Endothelial cell (in vitro differentiated cells): Measurements from ENCODE around the gene LHFPL3. TPM values are rescaled to one million over a fixed set of nuclear protein-coding genes. Genes with fewer than 3 reads are reported as not detected.
"Not testable (repeated sequence)": the region's sequence is repeated elsewhere in the genome, so short reads cannot be mapped to it uniquely, and the experiment has no call there.

Experiments used
- DNase-seq: peaks from one replicate; pipeline ENCODE4 v3.0.0; 2021; ENCODE audit warnings: low spot score
- H3K27ac Mint-ChIP-seq: one replicate; pipeline ENCODE4 v1.8.0; 2021; ENCODE audit warnings: mixed read lengths, inconsistent platforms; ENCODE audit not compliant: unreplicated experiment
- H3K27me3 Mint-ChIP-seq: one replicate; pipeline ENCODE4 v1.8.0; 2021; ENCODE audit warnings: mild to moderate bottlenecking, moderate library complexity, mixed read lengths, inconsistent platforms; ENCODE audit not compliant: unreplicated experiment
- H3K36me3 Mint-ChIP-seq: one replicate; pipeline ENCODE4 v1.8.0; 2021; ENCODE audit warnings: mild to moderate bottlenecking, low read depth, mixed read lengths, inconsistent platforms; ENCODE audit not compliant: unreplicated experiment
- H3K4me1 Mint-ChIP-seq: one replicate; pipeline ENCODE4 v1.8.0; 2021; ENCODE audit warnings: mild to moderate bottlenecking, mixed read lengths, inconsistent platforms; ENCODE audit not compliant: unreplicated experiment
- H3K4me3 Mint-ChIP-seq: one replicate; pipeline ENCODE4 v1.8.0; 2021; ENCODE audit warnings: mild to moderate bottlenecking, mixed read lengths, inconsistent platforms; ENCODE audit not compliant: unreplicated experiment
- H3K9me3 Mint-ChIP-seq: one replicate; pipeline ENCODE4 v1.8.0; 2021; ENCODE audit warnings: mixed read lengths, inconsistent platforms; ENCODE audit not compliant: unreplicated experiment
- CTCF ChIP-seq: fragments of 200-600 bp; sonication (generic); IDR thresholded peaks from one replicate; pipeline ENCODE4 v1.5.0; 2021; ENCODE audit warnings: antibody characterized with exemption; ENCODE audit not compliant: unreplicated experiment
- total RNA-seq: library from RNA; stranded (reverse); fragmentation: NEBNext Ultra II Directional; extraction: Animal tissue kit (Norgen Biotek cat#: 25700); gene quantifications from one replicate; pipeline ENCODE4 v1.2.1, GENCODE V29; 2021; ENCODE audit not compliant: unreplicated experiment

LHFPL3 gene
- total RNA-seq, 1 donor from 2014 or later = not detected

GRCh38 chr7:104569751-104570150, 241.3 kb downstream of the LHFPL3 start:
- Mint-ChIP-seq H3K4me1 (no peaks in the 10 kb centered on the region), H3K9me3 (no peaks in the 10 kb centered on the region), H3K36me3 (no peaks in the 10 kb centered on the region), H3K27me3 (no peaks in the 10 kb centered on the region), H3K4me3 (no peak overlapping the region), H3K27ac (no peak overlapping the region)
- no peak for TF ChIP-seq CTCF
- DNase-seq = no peak

- no peak for DNase-seq
- Mint-ChIP-seq H3K4me1 (no peaks in the 10 kb centered on the region), H3K4me3 (no peak overlapping the region), H3K9me3 (no peaks in the 10 kb centered on the region), H3K36me3 (no peaks in the 10 kb centered on the region), H3K27ac (no peak overlapping the region), H3K27me3 (no peaks in the 10 kb centered on the region)
- TF ChIP-seq CTCF = no peak
Observed at GRCh38 chr7:104572554-104572953, 244.2 kb downstream of the LHFPL3 start.

DNA sequence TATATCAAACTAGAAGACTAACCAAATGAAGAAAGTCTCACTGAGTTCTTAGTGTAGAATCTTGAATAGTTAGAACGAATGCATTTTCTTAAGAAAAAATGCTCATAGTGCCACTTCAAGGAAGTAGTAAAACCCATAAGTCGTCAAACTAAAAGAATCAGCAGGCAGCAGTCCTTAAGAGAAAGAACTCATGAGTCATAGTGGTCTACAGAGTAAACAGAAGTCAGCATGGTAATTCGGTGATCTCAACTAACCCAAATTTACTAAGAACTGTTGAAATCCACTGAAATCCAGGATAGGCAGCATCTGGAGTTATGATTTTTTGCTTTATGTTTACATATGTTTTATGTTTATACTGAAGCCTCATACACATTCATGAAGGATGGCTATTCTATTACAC, 256.2 kb downstream of the LHFPL3 start:
- TF ChIP-seq CTCF = no peak
- no peak overlapping the region for H3K27ac Mint-ChIP-seq
- no peak overlapping the region for H3K4me3 Mint-ChIP-seq
- DNase-seq = no peak
- H3K27me3 Mint-ChIP-seq = no peaks in the 10 kb centered on the region
- no peaks in the 10 kb centered on the region for H3K9me3 Mint-ChIP-seq
- H3K36me3 Mint-ChIP-seq = no peaks in the 10 kb centered on the region
- no peaks in the 10 kb centered on the region for H3K4me1 Mint-ChIP-seq

DNA sequence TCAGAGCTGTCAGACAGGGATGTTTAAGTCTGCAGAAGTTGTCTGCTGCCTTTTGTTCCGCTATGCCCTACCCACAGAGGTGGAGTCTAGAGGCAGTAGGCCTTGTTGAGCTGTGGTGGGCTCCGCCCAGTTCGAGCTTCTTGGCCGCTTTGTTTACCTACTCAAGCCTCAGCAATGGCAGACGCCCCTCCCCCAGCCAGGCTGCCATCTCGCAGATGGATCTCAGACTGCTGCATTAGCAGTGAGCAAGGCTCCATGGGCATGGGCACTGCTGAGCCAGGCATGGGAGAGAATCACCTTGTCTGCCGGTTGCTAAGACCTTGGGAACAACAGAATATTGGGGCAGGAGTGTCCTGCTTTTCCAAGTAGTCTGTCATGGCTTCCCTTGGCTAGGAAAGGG, 267.2 kb downstream of the LHFPL3 start:
- H3K27ac Mint-ChIP-seq, H3K9me3 Mint-ChIP-seq, H3K27me3 Mint-ChIP-seq, DNase-seq, H3K4me3 Mint-ChIP-seq, H3K36me3 Mint-ChIP-seq, H3K4me1 Mint-ChIP-seq: not testable (repeated sequence)

DNA sequence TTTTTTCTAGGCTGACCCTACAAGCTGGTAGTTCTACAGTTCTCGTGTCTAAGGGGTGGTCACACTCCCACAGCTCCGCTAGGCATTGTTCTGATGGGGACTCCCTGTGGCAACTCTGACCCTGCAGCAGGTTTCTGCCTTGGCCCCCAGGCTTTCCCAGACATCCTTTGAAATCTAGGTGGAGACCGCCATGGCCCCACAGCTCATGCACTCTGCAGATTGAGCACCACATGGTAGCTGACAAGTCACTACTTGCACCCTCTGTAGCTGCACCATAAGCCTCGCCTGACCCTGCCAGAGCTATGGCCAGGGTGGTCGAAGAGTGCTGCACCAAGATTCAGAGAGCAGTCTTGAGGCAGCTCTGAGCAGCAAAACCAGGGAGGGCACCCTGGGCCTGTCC, 275.6 kb downstream of the LHFPL3 start:
- TF ChIP-seq CTCF = no peak
- no peak overlapping the region for H3K27ac Mint-ChIP-seq

GRCh38 chr7:104604706-104605105, 276.3 kb downstream of the LHFPL3 start:
- no peaks in the 10 kb centered on the region for H3K27me3 Mint-ChIP-seq
- no peak for TF ChIP-seq CTCF
- H3K36me3 Mint-ChIP-seq = no peaks in the 10 kb centered on the region
- no peaks in the 10 kb centered on the region for H3K9me3 Mint-ChIP-seq
- no peak overlapping the region for H3K4me3 Mint-ChIP-seq
- H3K27ac Mint-ChIP-seq = no peak overlapping the region
- no peaks in the 10 kb centered on the region for H3K4me1 Mint-ChIP-seq
- no peak for DNase-seq

More for the DNA sequence above, 275.6 kb downstream of the LHFPL3 start:
- DNase-seq = no peak
- no peak overlapping the region for H3K4me3 Mint-ChIP-seq
- no peaks in the 10 kb centered on the region for H3K27me3 Mint-ChIP-seq
- no peaks in the 10 kb centered on the region for H3K9me3 Mint-ChIP-seq
- no peaks in the 10 kb centered on the region for H3K4me1 Mint-ChIP-seq
- H3K36me3 Mint-ChIP-seq = no peaks in the 10 kb centered on the region
